Hypothalamus (tissue), 51 donors: ENCODE results near the gene PYGM.
"Not testable (repeated sequence)": the region's sequence is repeated elsewhere in the genome, so short reads cannot be mapped to it uniquely, and the experiment has no call there.

Experiments used
- DNase-seq, 51 donors: peaks; one replicate each; lab custom pipeline; 2025; lab: John Stamatoyannopoulos, UW

The PYGM gene

DNA sequence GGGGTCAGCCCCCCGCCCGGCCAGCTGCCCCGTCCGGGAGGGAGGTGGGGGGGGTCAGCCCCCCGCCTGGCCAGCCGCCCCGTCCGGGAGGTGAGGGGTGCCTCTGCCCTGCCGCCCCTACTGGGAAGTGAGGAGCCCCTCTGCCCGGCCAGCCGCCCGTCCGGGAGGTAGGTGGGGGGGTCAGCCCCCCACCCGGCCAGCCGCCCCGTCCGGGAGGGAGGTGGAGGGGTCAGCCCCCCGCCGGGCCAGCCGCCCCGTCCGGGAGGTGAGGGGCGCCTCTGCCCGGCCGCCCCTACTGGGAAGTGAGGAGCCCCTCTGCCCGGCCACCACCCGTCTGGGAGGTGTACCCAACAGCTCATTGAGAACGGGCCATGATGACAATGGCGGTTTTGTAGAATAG is 57.8 kb downstream of the PYGM start:
- DNase-seq = not testable (repeated sequence)

DNA sequence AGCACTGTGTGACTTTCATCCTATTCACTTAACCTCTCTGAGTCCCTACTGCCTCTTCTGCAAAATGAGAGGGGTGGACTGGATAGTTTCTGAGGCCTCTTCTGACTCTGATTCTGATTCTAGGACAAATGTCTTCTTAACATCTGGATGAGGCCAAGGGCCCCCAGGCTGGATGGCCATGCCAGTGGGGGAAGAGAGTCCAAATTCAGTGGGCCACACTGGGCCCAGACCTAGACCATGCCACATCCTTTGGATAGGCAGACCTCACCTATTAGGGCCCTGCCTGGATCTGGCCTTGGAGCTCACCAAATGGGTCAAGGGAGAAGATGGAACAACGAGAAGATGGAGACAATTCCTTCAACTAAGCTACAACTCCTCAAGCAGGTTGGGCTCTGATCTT is 61.3 kb downstream of the PYGM start:
- DNase-seq = no peak

DNA sequence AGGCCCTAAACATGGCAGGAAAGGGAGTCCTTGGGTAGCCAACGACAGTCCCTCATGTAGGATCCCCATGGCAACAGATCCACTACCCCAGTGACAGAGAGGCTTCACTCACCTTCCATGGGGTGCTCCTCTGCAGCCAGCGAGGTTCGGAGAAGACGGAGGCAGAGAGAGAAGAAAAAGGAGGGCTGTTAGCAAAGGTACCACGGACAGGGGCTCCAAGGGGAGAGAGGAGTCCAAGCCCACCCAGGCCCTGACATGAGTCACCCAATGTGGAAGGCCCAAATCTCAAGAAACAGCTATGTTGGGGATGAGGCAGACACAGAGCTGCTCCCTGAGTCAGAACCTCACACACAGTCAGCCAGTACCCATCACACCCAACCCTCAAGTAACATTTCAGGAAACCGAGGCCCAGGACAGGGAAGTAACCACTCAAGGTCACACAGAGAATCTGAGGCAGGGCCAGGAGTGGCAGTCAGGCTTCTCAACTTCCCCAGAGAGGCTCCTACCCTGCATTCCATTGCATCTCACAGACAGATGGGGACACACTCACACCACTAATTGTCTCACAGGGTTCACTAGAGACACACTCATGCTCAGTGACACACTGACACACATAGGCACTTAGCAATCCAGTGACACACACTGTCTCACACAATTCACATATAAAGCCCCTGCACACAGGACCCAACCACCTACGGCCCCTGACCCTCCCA is 62.0 kb downstream of the PYGM start:
- no peak for DNase-seq
